Astrocyte (in vitro differentiated cells and primary cell): ENCODE results near the gene PPP1R14C.

Experiments used
- CTCF ChIP-seq: IDR thresholded peaks from 2 replicates; pipeline ENCODE4 v1.5.1; 2011; ENCODE audit warnings: low read depth, mild to moderate bottlenecking, inconsistent platforms, low read length, moderate library complexity; ENCODE audit not compliant: insufficient read depth
- EZH2 ChIP-seq: IDR thresholded peaks from 2 replicates; pipeline ENCODE4 v1.6.1; 2012; ENCODE audit warnings: mild to moderate bottlenecking, low read length, inconsistent platforms; ENCODE audit not compliant: insufficient read depth

DNA sequence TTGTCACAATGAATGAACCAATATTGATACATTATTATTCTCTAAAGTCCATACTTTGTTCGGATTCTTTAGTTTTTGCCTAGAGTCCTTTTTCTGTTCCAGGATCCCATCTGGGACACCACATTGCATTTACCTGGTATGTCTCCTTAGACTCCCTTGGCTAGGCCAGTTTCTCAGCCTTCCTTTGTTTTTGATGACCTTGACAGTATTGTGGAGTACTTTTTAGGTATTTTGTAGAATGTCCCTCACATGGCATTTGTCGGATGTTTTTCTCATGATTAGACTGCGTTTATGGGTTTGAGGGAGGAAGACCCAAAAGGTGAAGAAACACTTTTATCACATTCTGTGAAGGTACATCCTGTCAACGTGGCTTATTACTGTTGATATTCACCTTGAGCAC lies 16.9 kb downstream of the PPP1R14C start:
- TF ChIP-seq CTCF = no peak
- TF ChIP-seq EZH2 = no peak
